ENCODE measurements around the gene ELMO1.

DNA sequence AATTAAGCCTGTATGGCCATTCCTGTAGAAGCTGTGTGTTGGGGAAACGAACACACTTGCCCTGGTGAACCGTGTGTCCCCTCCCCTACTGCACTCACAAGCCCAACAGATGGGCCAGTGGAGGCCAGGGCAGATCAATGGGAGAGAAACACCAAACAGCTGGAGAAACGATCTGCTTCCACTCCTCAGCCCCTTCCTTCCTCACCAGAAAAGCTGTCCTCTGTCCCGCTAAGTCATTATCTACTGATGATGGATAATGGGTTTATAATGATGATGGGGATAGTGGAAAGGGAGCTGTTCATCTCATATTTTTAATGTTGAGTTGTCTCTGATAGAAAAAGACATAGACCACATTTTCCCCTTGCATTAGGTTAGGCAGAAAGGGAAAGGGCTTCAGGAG lies 99.7 kb downstream of the ELMO1 start:
- TF ChIP-seq POLR2A (IDR thresholded peaks at IDR 0.05) (no peak), CTCF (IDR thresholded peaks at IDR 0.05) (no peak)

Measured in body of pancreas (tissue), 4 donors.